GM12878 (cell line): ENCODE measurements around the gene GNGT2. TPM values are rescaled to one million over a fixed set of nuclear protein-coding genes. Genes with fewer than 3 reads are reported as not detected.

ENCODE experiments used
- BACH1 ChIP-seq: fragments of 450-650 bp; IDR thresholded peaks from 2 replicates; pipeline ENCODE4 v1.6.1; 2017; ENCODE audit warnings: mild to moderate bottlenecking, borderline replicate concordance
- CREM ChIP-seq: IDR thresholded peaks from 2 replicates; pipeline ENCODE4 v1.6.1; 2014; ENCODE audit warnings: antibody characterized with exemption, low read depth
- ESRRA ChIP-seq: IDR thresholded peaks from 2 replicates; pipeline ENCODE4 v1.6.1; 2012; ENCODE audit warnings: mild to moderate bottlenecking, low read length, improper control_type of control experiment
- JUND ChIP-seq: IDR thresholded peaks from 2 replicates; pipeline ENCODE4 v1.6.1; 2012; ENCODE audit warnings: low read depth, mild to moderate bottlenecking, low read length, improper control_type of control experiment, moderate library complexity
- NFYB ChIP-seq: IDR thresholded peaks from 2 replicates; pipeline ENCODE4 v1.6.1; 2011; ENCODE audit warnings: low read depth, mild to moderate bottlenecking, low read length, improper control_type of control experiment, moderate library complexity; ENCODE audit not compliant: insufficient read depth
- NR2F1 ChIP-seq: fragments of 450-650 bp; conservative IDR thresholded peaks from 2 replicates; pipeline ENCODE4 v1.6.1; 2017; ENCODE audit warnings: mild to moderate bottlenecking
- RCOR1 ChIP-seq: conservative IDR thresholded peaks from 2 replicates; pipeline ENCODE4 v1.6.1; 2012; ENCODE audit warnings: low read depth, low read length, improper control_type of control experiment
- SMAD5 ChIP-seq: IDR thresholded peaks from 2 replicates; pipeline ENCODE4 v1.6.1; 2016; ENCODE audit warnings: antibody characterized with exemption, low read depth
- SPI1 ChIP-seq: IDR thresholded peaks from 2 replicates; pipeline ENCODE4 v1.6.1; 2011; ENCODE audit warnings: low read depth, mild to moderate bottlenecking, low read length, moderate library complexity, borderline replicate concordance; ENCODE audit not compliant: insufficient read depth
- SREBF1 ChIP-seq: IDR thresholded peaks from 2 replicates; pipeline ENCODE4 v1.6.1; 2012; ENCODE audit warnings: mild to moderate bottlenecking, low read length
- TBL1XR1 ChIP-seq: IDR thresholded peaks from 2 replicates; pipeline ENCODE4 v1.6.1; 2012; ENCODE audit warnings: low read depth, low read length, improper control_type of control experiment
- YBX1 ChIP-seq: fragments of 450-650 bp; IDR thresholded peaks from 2 replicates; pipeline ENCODE4 v1.6.1; 2016; ENCODE audit warnings: antibody characterized with exemption
- polyA plus RNA-seq, 11 experiments: library from polyadenylated mRNA; depleted of rRNA in 4 of 11; unstranded in 6 of 11; stranded (reverse) in 5 of 11; fragments of >200 nt; fragmentation: Nextera tagmentation in 4 of 11; fragmentation: Illumina TruSeq in 1 of 11; extraction: Ambion mirVana in 4 of 11; extraction: Trizol in 1 of 11; gene quantifications; 1 replicate in 1 of 11; 2 replicates in 10 of 11; pipeline versions ENCODE4 v1.2.1 to v1.2.3, GENCODE V29; 2011 to 2016; ENCODE audit warnings: inconsistent platforms in 2 of 11, missing spikeins in 2 of 11, low read depth in 1 of 11
- total RNA-seq, 4 experiments: library from RNA; depleted of rRNA in 3 of 4; stranded (reverse); fragments of >200 nt in 3 of 4; fragmentation: Illumina TruSeq in 1 of 4; extraction: Trizol in 1 of 4; gene quantifications; 2 replicates each; pipeline versions ENCODE4 v1.2.1 to v1.2.3, GENCODE V29; 2013 to 2021
- TF ChIP-seq, protein P1 (sequence below): fragments of 450-650 bp; IDR thresholded peaks from 2 replicates; pipeline ENCODE4 v1.6.1; 2017; ENCODE audit warnings: antibody characterized with exemption, mild to moderate bottlenecking, moderate library complexity

The GNGT2 gene
- total and polyA plus RNA-seq, 10 of the 15 experiments (the other 5 are each of a cell fraction or from before 2014, with no cell fraction given) = 15.3 to 60.4 (median 32.0) TPM

DNA sequence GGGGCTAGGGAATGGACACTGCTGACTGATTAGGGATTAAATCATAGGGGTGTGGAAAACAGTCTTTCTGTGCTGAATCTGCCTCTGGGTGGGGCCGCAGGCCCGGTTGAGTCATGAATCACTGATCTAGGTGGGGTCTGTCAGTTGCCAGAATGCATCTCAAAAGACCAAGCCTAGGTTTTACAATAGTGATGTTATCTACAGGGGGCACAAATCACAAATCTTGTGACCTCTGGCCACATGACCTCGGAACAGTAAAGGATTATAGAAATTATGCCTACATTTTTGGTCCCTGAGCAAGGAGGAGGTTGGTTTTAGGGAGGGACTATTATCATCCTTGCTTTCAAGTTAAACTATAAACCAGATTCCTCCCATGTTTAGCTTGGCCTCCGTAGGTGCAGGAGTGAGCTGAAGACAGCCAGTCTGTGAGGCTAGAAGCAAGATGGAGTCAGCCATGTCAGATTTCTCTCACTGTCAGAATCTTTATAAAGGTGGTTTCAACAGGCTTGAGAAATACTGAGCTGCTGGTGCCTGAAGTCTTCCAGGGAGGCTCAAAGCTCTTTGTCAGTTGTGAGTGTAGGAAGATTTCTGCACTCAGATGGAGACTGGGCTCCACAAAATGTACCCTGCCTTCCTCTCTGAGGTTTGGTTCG lies 12.9 kb downstream of the GNGT2 start (continued):
- TF ChIP-seq, protein P1, sequence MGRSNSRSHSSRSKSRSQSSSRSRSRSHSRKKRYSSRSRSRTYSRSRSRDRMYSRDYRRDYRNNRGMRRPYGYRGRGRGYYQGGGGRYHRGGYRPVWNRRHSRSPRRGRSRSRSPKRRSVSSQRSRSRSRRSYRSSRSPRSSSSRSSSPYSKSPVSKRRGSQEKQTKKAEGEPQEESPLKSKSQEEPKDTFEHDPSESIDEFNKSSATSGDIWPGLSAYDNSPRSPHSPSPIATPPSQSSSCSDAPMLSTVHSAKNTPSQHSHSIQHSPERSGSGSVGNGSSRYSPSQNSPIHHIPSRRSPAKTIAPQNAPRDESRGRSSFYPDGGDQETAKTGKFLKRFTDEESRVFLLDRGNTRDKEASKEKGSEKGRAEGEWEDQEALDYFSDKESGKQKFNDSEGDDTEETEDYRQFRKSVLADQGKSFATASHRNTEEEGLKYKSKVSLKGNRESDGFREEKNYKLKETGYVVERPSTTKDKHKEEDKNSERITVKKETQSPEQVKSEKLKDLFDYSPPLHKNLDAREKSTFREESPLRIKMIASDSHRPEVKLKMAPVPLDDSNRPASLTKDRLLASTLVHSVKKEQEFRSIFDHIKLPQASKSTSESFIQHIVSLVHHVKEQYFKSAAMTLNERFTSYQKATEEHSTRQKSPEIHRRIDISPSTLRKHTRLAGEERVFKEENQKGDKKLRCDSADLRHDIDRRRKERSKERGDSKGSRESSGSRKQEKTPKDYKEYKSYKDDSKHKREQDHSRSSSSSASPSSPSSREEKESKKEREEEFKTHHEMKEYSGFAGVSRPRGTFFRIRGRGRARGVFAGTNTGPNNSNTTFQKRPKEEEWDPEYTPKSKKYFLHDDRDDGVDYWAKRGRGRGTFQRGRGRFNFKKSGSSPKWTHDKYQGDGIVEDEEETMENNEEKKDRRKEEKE = no peak
- TF ChIP-seq CREM (no peak), YBX1 (no peak), ESRRA (no peak), RCOR1 (no peak), NR2F1 (no peak), SPI1 (no peak), SMAD5 (no peak), TBL1XR1 (no peak), JUND (no peak), BACH1 (no peak), SREBF1 (no peak), NFYB (no peak)
- TF ChIP-seq, all 136 proteins: peak for 0
